Urothelium cell line (cell line): ENCODE results near the gene CLDN1.

ENCODE experiments used
- DNase-seq: peaks from one replicate; pipeline ENCODE4 v3.0.0; 2011; ENCODE audit warnings: low spot score, mixed read lengths
- FAIRE-seq: peaks from 2 replicates; lab custom pipeline; 2011; peaks lifted over from hg19 to GRCh38; lab: Jason Lieb, UNC

Gene CLDN1

DNA sequence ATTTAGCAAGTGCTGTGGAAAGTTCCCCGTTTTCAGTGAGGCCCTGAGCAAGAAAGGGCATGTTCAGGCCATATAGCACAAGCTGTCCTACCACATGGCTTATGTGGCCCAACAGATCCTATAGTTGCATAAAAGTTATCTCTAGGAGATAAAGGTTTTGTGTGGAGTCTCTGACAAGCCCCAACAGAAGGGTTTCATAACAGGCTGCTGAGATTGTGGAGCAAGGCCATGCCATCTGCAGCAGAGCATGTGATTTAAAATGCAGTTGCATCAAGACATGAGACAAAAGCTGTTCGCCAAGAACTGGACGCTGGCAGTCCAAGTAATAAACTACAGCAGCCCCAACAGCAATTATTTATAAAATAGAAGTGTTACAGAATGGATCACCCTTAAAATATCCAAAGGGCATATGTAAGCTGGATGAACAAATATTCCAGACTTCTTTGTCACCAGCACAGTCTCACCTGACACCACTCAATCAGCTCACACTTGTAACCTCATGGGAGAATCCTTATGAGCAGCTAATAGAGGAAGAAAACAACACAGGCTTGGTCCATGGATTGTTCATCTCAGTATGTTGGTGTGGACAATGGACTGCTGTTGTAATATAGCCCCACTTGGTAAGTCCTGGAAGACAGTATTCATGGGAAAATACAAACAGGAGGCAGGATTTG, 14.4 kb upstream of the CLDN1 start:
- FAIRE-seq, result no peak
- DNase-seq, result no peak

DNA sequence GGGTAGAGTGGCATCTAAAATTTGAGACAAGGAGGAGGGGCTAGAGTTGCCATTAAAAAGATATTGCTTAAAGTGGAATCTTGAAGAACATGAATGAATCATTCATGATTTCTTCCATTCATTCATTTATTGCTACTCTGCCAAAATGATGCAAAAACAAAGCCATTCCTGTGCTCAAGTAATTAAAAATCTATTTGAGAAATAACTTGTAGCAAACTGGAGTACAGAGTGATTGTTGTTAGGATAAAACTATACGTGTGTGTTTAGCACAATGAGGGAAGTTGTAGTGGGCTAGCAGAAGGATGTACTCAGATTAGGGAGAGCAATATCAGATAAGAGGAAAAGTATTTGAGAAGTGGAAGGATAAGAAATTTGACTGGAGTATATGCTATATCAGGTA, 11.7 kb upstream of the CLDN1 start:
- DNase-seq, result no peak
- no peak for FAIRE-seq

GRCh38 chr3:190330936-190331734, 8.9 kb upstream of the CLDN1 start:
- FAIRE-seq (no peak), DNase-seq (no peak)

DNA sequence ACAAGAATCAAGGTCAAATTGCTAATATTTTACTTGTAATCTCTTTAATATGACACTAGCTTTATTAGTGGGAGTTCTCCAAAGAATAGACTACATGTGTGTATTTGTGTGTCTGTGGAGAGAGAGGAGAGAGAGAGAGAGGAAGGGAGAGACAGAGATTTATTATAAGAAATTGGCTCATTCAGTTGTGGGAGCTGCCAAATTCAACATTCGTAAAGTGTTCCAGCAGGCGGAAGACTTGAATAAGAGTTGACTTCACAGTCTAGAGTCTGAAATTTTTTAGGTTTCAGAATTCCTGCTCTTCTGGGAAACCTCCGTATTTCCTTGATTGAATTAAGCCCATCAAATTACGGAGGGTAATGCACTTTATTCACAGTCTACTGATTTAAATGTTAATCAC, 4.7 kb upstream of the CLDN1 start:
- DNase-seq, result no peak
- FAIRE-seq, result no peak

GRCh38 chr3:190326361-190326760, 4.1 kb upstream of the CLDN1 start:
- no peak for FAIRE-seq
- no peak for DNase-seq

DNA sequence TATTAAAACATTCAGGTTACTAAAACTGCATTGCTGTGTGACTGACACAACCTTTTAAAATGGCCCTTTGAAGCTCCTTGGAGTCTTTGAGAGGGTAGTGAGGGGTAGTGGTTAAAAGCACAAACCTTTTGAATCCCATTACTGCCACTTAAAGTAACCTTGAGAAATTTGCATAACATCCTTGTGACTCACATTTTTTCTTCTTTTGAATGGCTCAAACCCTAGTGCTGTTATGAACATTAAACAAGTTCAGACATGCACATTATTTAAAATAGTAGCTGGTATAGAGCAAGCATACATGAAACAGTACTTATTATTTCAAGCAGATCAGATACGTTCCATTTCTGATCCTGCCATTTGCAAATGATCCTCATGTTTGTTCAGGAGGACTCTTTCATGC, 3.7 kb upstream of the CLDN1 start:
- DNase-seq (no peak), FAIRE-seq (no peak)

GRCh38 chr3:190323246-190323626, 990 bp upstream of the CLDN1 start:
- no peak for FAIRE-seq
- no peak for DNase-seq

GRCh38 chr3:190322604-190323245, 479 bp upstream of the CLDN1 start:
- no peak for DNase-seq
- FAIRE-seq, result no peak

- FAIRE-seq (no peak), DNase-seq (no peak)
These were observed 1.5 kb downstream of the CLDN1 start for GRCh38 chr3:190320594-190321362.

DNA sequence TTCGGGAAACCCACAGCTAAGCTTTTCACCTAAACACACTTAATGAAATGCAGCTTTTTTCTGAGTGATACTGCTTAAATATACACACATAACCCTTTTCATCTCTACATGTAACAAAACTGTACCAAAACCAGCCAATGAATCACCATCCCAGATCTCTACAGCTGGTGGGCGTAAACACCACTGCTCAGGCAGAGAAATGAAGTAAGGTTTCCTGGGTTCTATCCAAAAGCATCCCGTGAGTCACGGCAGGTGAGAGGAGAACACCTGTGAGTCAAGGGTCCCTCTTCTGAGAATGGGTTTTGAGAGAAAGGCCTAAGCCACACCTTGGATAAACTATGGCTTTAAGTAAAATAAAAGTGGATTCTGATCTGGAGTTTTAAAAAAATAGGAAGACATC, 2.6 kb downstream of the CLDN1 start:
- peak; percentile 20 for DNase-seq
- no peak for FAIRE-seq

- FAIRE-seq, result no peak
These were observed 3.6 kb downstream of the CLDN1 start for GRCh38 chr3:190318666-190319065.

DNA sequence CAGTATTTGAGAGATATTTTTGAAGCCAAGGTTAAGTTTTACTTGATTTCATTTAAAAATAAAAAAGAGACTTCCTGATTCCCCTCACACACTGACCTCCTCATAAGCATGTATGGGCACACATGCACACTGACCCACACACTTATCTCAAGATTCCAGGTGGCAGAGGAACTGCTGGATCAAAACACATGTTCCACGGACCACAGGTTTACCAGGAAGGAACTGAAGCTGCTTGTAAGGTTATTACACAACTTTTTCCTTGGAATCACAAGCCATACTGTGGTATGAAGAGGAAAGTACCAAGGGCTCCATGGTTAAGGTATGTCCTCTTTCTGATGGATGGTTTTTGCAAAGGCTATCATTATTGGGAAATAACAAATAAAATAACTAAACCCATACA, 7.5 kb downstream of the CLDN1 start:
- DNase-seq, result no peak
- no peak for FAIRE-seq

More at GRCh38 chr3:190318666-190319065, 3.6 kb downstream of the CLDN1 start:
- no peak for DNase-seq

DNA sequence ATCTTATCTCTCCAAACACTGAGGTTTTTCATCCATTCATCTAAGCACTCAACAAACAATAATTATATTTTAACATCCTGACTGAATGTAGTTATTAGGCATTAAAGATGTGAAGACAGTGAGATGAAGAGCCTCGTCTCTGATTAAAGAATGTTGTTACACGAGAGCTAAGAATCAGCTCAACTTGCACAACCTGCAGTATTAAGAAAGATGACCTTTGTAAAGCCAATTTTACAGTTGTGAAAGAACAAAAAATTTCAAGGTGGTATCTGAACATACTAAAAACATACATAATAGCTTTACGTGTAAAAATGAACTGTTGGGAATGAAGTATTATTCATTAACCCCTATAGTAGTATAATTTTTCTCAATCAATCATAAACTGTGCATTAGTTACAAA, 12.8 kb downstream of the CLDN1 start:
- no peak for DNase-seq
- no peak for FAIRE-seq

GRCh38 chr3:190308154-190308553, 14.1 kb downstream of the CLDN1 start:
- no peak for FAIRE-seq
- DNase-seq, result no peak

DNA sequence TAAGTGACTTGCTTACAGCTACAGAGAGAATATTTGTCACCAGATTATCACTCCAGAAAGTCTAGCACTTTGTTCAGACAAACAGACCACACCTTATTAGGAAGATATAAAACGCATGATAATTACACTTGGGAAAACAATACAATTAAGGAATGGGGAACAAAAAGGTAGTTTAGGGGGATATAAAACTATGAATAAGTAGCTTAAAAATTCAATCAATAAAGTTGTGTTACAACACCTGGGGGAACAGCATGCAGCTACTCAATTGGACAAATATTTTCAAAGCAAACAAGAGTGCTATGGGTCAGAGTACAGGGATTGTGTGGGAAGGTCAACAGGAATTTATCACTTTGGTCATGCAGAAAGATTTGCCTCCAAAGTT, 15.1 kb downstream of the CLDN1 start:
- DNase-seq, result no peak
- FAIRE-seq, result no peak

GRCh38 chr3:190306513-190307163, 15.6 kb downstream of the CLDN1 start:
- peak; percentile 72 for FAIRE-seq

DNA sequence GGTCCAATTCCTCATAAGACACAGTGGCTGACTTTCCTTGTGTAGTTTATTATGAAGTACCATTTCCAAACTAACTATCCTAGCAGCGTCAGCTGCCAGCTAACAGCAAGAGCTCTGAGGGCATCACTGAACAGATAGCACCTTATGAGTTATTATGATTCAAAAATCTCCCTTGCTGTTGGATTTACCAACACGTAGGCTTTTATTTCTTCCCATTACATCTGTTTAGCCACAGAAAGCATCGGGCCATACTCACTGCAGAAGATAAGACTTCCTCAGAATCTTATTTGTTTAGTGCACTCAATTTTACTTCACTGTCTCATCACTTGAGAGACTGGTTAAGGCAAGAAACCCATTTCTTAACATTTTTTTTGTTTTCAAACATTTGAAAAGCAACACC, 16.2 kb downstream of the CLDN1 start:
- no peak for DNase-seq
- no peak for FAIRE-seq

More at GRCh38 chr3:190306513-190307163, 15.6 kb downstream of the CLDN1 start:
- DNase-seq, result no peak

GRCh38 chr3:190305406-190305805, 16.8 kb downstream of the CLDN1 start:
- DNase-seq (peak; percentile 18), FAIRE-seq (no peak)

DNA sequence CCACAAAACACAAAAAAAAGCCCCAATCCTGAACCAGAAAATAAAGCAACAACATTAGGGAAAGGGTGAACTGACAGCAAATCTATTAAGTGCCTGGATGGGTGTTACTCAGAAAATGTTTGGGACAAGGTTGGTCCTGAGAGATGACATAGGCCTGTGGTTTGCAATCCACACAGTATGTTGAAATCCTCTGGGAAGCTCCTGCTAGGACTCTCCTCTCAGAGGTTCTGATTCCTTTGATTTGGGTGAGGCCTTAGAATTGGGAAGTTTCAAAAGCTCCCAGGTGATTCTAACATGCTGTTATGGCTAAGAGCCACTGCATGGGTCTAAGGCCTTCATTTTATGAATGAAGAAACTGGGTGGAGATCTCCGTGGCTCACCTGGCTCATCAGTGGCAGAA, 18.4 kb downstream of the CLDN1 start:
- DNase-seq (no peak), FAIRE-seq (no peak)

DNA sequence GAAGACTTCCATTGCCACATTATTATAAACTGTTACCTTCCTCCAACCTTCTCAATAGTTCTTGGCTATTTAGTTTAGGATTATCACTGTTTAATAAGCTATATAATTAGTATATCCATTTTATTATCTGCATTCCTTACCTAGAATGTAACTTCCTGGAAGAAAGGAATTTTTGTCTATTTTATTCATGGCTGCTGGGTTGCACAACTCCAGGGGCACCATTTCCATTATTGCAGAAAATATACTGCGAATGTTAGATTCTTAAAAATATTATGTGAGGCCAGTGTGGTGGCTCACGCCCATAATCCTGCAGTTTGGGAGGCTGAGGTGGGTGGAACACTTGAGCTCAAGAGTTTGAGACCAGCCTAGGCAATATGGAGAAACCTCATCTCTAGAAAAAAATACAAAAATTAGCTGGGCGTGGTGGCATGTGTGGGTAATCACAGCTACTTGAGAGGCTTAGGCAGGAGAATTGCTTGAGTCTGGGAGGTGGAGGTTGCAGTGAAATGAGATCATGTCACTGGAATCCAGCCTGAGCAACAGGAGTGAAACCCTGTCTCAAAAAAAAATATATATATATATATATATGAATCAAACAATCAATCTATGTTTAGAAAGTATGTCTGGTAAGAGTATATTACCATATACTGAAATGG, 19.9 kb downstream of the CLDN1 start:
- no peak for FAIRE-seq
- DNase-seq, result no peak
